GM18508 (cell line): ENCODE data around the gene CA5A.
"Not testable (repeated sequence)": the region's sequence is repeated elsewhere in the genome, so short reads cannot be mapped to it uniquely, and the experiment has no call there.

Source experiments
- ATAC-seq: cut with Tn5 transposase; IDR thresholded peaks from one replicate; pipeline ENCODE4 v1.9.1; 2021; ENCODE audit warnings: moderate number of reproducible peaks; ENCODE audit not compliant: insufficient read depth, unreplicated experiment

The CA5A gene

GRCh38 chr16:87926246-87927194 is 9.8 kb downstream of the CA5A start:
- ATAC-seq = no peak

GRCh38 chr16:87924811-87925670 is 11.3 kb downstream of the CA5A start:
- ATAC-seq = no peak

GRCh38 chr16:87924041-87924810 is 12.1 kb downstream of the CA5A start:
- no peak for ATAC-seq

- ATAC-seq = no peak
These were observed 14.0 kb downstream of the CA5A start for GRCh38 chr16:87922250-87922871.

- no peak for ATAC-seq
These were observed 15.0 kb downstream of the CA5A start for GRCh38 chr16:87921236-87921773.

GRCh38 chr16:87919681-87919994 is 16.7 kb downstream of the CA5A start:
- ATAC-seq = no peak

GRCh38 chr16:87918866-87919680 is 17.3 kb downstream of the CA5A start:
- no peak for ATAC-seq

- ATAC-seq = no peak
These were observed 18.0 kb downstream of the CA5A start for GRCh38 chr16:87918338-87918737.

- no peak for ATAC-seq
These were observed 18.8 kb downstream of the CA5A start for GRCh38 chr16:87917503-87917902.

- no peak for ATAC-seq
These were observed 21.5 kb downstream of the CA5A start for GRCh38 chr16:87914812-87915211.

- not testable (repeated sequence) for ATAC-seq
These were observed 22.2 kb downstream of the CA5A start for GRCh38 chr16:87914021-87914725.

GRCh38 chr16:87912691-87913090 is 23.6 kb downstream of the CA5A start:
- ATAC-seq = not testable (repeated sequence)

- ATAC-seq = not testable (repeated sequence)
These were observed 25.1 kb downstream of the CA5A start for GRCh38 chr16:87911106-87911763.

- not testable (repeated sequence) for ATAC-seq
These were observed 27.0 kb downstream of the CA5A start for GRCh38 chr16:87909203-87909935.

GRCh38 chr16:87908101-87908500 is 28.2 kb downstream of the CA5A start:
- not testable (repeated sequence) for ATAC-seq

- ATAC-seq = not testable (repeated sequence)
These were observed 30.8 kb downstream of the CA5A start for GRCh38 chr16:87905521-87905920.

- not testable (repeated sequence) for ATAC-seq
These were observed 31.4 kb downstream of the CA5A start for GRCh38 chr16:87904963-87905362.
